Nephron progenitor cell (in vitro differentiated cells): ENCODE data around the gene BICD1.
A peak's percentile ranks its signal among the peaks of the same experiment; 100 is the strongest.

Source experiments
- DNase-seq: peaks from one replicate; pipeline ENCODE4 v3.0.0; 2021
- H3K27ac Mint-ChIP-seq: 2 replicates; pipeline ENCODE4 v1.8.0; 2021; ENCODE audit warnings: mild to moderate bottlenecking, moderate library complexity, mixed read lengths
- H3K27me3 Mint-ChIP-seq: 2 replicates; pipeline ENCODE4 v1.8.0; 2021; ENCODE audit warnings: mild to moderate bottlenecking, low read depth, mixed read lengths; ENCODE audit not compliant: poor library complexity
- H3K36me3 Mint-ChIP-seq: 2 replicates; pipeline ENCODE4 v1.8.0; 2021; ENCODE audit warnings: low read depth, mixed read lengths
- H3K4me1 Mint-ChIP-seq: 2 replicates; pipeline ENCODE4 v1.8.0; 2021; ENCODE audit warnings: mixed read lengths
- H3K4me3 Mint-ChIP-seq: 2 replicates; pipeline ENCODE4 v1.8.0; 2021; ENCODE audit warnings: mild to moderate bottlenecking, moderate library complexity, mixed read lengths
- H3K9me3 Mint-ChIP-seq: 2 replicates; pipeline ENCODE4 v1.8.0; 2021; ENCODE audit warnings: mild to moderate bottlenecking, moderate library complexity, mixed read lengths
- TF ChIP-seq, protein P1 (sequence below): fragments of 200-600 bp; sonication (generic); IDR thresholded peaks from 2 replicates; pipeline ENCODE4 v1.5.0; 2021; ENCODE audit warnings: antibody characterized with exemption

Gene BICD1

GRCh38 chr12:32360956-32361355 lies 254.3 kb downstream of the BICD1 start:
- peaks cover 30% of the 10 kb centered on the region for H3K36me3 Mint-ChIP-seq
- no peak overlapping the region for H3K27ac Mint-ChIP-seq
- H3K27me3 Mint-ChIP-seq, result peaks cover 4% of the 10 kb centered on the region
- no peak overlapping the region for H3K4me3 Mint-ChIP-seq
- no peak for DNase-seq
- no peaks in the 10 kb centered on the region for H3K9me3 Mint-ChIP-seq
- TF ChIP-seq, protein P1, sequence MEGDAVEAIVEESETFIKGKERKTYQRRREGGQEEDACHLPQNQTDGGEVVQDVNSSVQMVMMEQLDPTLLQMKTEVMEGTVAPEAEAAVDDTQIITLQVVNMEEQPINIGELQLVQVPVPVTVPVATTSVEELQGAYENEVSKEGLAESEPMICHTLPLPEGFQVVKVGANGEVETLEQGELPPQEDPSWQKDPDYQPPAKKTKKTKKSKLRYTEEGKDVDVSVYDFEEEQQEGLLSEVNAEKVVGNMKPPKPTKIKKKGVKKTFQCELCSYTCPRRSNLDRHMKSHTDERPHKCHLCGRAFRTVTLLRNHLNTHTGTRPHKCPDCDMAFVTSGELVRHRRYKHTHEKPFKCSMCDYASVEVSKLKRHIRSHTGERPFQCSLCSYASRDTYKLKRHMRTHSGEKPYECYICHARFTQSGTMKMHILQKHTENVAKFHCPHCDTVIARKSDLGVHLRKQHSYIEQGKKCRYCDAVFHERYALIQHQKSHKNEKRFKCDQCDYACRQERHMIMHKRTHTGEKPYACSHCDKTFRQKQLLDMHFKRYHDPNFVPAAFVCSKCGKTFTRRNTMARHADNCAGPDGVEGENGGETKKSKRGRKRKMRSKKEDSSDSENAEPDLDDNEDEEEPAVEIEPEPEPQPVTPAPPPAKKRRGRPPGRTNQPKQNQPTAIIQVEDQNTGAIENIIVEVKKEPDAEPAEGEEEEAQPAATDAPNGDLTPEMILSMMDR, result no peak
- peaks cover 17% of the 10 kb centered on the region for H3K4me1 Mint-ChIP-seq

GRCh38 chr12:32362892-32363291 lies 256.2 kb downstream of the BICD1 start:
- Mint-ChIP-seq H3K9me3 (no peaks in the 10 kb centered on the region), H3K27ac (no peak overlapping the region), H3K36me3 (peaks cover 19% of the 10 kb centered on the region), H3K27me3 (peaks cover 4% of the 10 kb centered on the region), H3K4me1 (peaks cover 17% of the 10 kb centered on the region), H3K4me3 (no peak overlapping the region)
- TF ChIP-seq, protein P1, result no peak
- DNase-seq, result no peak

- Mint-ChIP-seq H3K9me3 (no peaks in the 10 kb centered on the region), H3K27ac (no peak overlapping the region)
- DNase-seq, result peak; percentile 42
These were observed 258.9 kb downstream of the BICD1 start for GRCh38 chr12:32365473-32366064.

GRCh38 chr12:32366714-32367113 lies 260.1 kb downstream of the BICD1 start:
- DNase-seq, result no peak
- Mint-ChIP-seq H3K27me3 (no peaks in the 10 kb centered on the region), H3K4me1 (peaks cover 5% of the 10 kb centered on the region), H3K9me3 (no peaks in the 10 kb centered on the region), H3K4me3 (no peak overlapping the region), H3K27ac (no peak overlapping the region), H3K36me3 (peaks cover under 1% of the 10 kb centered on the region)
- TF ChIP-seq, protein P1, result no peak

More at GRCh38 chr12:32365473-32366064, 258.9 kb downstream of the BICD1 start:
- Mint-ChIP-seq H3K36me3 (peaks cover 10% of the 10 kb centered on the region), H3K4me1 (peaks cover 11% of the 10 kb centered on the region), H3K4me3 (no peak overlapping the region), H3K27me3 (peaks cover 4% of the 10 kb centered on the region)
- TF ChIP-seq, protein P1, result peak; percentile 88

GRCh38 chr12:32367381-32367780 lies 260.7 kb downstream of the BICD1 start:
- H3K27ac Mint-ChIP-seq, result peak overlapping the region; percentile 77
- no peak for DNase-seq

DNA sequence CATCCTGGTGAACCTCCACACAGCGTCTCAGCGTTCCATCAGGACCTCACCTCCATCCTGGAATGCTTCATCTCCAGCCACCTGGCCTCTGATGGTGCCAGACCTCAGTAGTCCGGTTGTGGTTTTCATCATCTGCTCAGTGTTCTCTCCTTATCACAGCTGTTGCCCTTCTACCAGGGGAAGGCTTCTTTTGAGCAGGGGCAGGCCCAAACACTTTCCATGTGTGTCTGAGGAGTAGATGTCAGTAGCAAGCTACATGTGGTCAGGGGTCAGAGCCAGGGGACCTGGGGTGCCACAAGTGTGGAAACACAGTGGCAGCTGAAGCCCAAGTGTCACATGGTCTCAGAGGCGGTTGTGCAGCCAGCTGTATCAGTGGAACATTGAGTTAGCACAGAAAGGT lies 262.6 kb downstream of the BICD1 start:
- H3K4me3 Mint-ChIP-seq, result no peak overlapping the region
- H3K4me1 Mint-ChIP-seq, result peaks cover 5% of the 10 kb centered on the region
- no peak overlapping the region for H3K27ac Mint-ChIP-seq
- no peaks in the 10 kb centered on the region for H3K9me3 Mint-ChIP-seq
- H3K27me3 Mint-ChIP-seq, result no peaks in the 10 kb centered on the region
- no peaks in the 10 kb centered on the region for H3K36me3 Mint-ChIP-seq
- no peak for DNase-seq
- TF ChIP-seq, protein P1, result no peak

More at GRCh38 chr12:32367381-32367780, 260.7 kb downstream of the BICD1 start:
- Mint-ChIP-seq H3K4me1 (peaks cover 5% of the 10 kb centered on the region), H3K4me3 (no peak overlapping the region), H3K27me3 (no peaks in the 10 kb centered on the region), H3K9me3 (no peaks in the 10 kb centered on the region), H3K36me3 (no peaks in the 10 kb centered on the region)
- TF ChIP-seq, protein P1, result no peak
